ENCODE results near the gene IRF3. TPM values are rescaled to one million over a fixed set of nuclear protein-coding genes. Genes with fewer than 3 reads are reported as not detected.
"Not testable (repeated sequence)": the region's sequence is repeated elsewhere in the genome, so short reads cannot be mapped to it uniquely, and the experiment has no call there.

Gene IRF3
- total RNA-seq, 1 donor from 2014 or later, result 40.1 TPM

- Mint-ChIP-seq H3K36me3 (ENCODE audit: unreplicated experiment) (no peaks in the 10 kb centered on the region), H3K9me3 (ENCODE audit: unreplicated experiment) (peaks cover 3% of the 10 kb centered on the region), H3K27ac (ENCODE audit: unreplicated experiment) (no peak overlapping the region), H3K4me1 (ENCODE audit: low read depth, unreplicated experiment) (no peaks in the 10 kb centered on the region), H3K27me3 (ENCODE audit: unreplicated experiment) (no peaks in the 10 kb centered on the region), H3K4me3 (ENCODE audit: unreplicated experiment) (no peak overlapping the region)
- DNase-seq, result no peak
- TF ChIP-seq CTCF (IDR thresholded peaks at IDR 0.05; ENCODE audit: partially characterized antibody, unreplicated experiment), result no peak
Observed at GRCh38 chr19:49624967-49625910, 40.4 kb downstream of the IRF3 start.

- not testable (repeated sequence) for H3K27ac Mint-ChIP-seq (ENCODE audit: unreplicated experiment); H3K27me3 Mint-ChIP-seq (ENCODE audit: unreplicated experiment); H3K4me3 Mint-ChIP-seq (ENCODE audit: unreplicated experiment); H3K36me3 Mint-ChIP-seq (ENCODE audit: unreplicated experiment); H3K9me3 Mint-ChIP-seq (ENCODE audit: unreplicated experiment); DNase-seq
- H3K4me1 Mint-ChIP-seq (ENCODE audit: low read depth, unreplicated experiment), result peaks cover 12% of the 10 kb centered on the region
Observed at GRCh38 chr19:49617860-49618259, 47.8 kb downstream of the IRF3 start.

GRCh38 chr19:49616945-49617344, 48.7 kb downstream of the IRF3 start:
- Mint-ChIP-seq H3K27me3 (ENCODE audit: unreplicated experiment) (peaks cover 9% of the 10 kb centered on the region), H3K9me3 (ENCODE audit: unreplicated experiment) (no peaks in the 10 kb centered on the region), H3K27ac (ENCODE audit: unreplicated experiment) (no peak overlapping the region), H3K4me3 (ENCODE audit: unreplicated experiment) (no peak overlapping the region), H3K36me3 (ENCODE audit: unreplicated experiment) (no peaks in the 10 kb centered on the region), H3K4me1 (ENCODE audit: low read depth, unreplicated experiment) (peaks cover 12% of the 10 kb centered on the region)
- TF ChIP-seq CTCF (IDR thresholded peaks at IDR 0.05; ENCODE audit: partially characterized antibody, unreplicated experiment), result no peak
- DNase-seq, result no peak

- no peaks in the 10 kb centered on the region for H3K9me3 Mint-ChIP-seq (ENCODE audit: unreplicated experiment)
- H3K36me3 Mint-ChIP-seq (ENCODE audit: unreplicated experiment), result no peaks in the 10 kb centered on the region
Observed at GRCh38 chr19:49616532-49616931, 49.1 kb downstream of the IRF3 start.

GRCh38 chr19:49615861-49616260, 49.8 kb downstream of the IRF3 start:
- H3K27ac Mint-ChIP-seq (ENCODE audit: unreplicated experiment), result no peak overlapping the region
- H3K27me3 Mint-ChIP-seq (ENCODE audit: unreplicated experiment), result peaks cover 9% of the 10 kb centered on the region
- no peak for DNase-seq
- no peak overlapping the region for H3K4me3 Mint-ChIP-seq (ENCODE audit: unreplicated experiment)
- peaks cover 12% of the 10 kb centered on the region for H3K4me1 Mint-ChIP-seq (ENCODE audit: low read depth, unreplicated experiment)
- H3K9me3 Mint-ChIP-seq (ENCODE audit: unreplicated experiment), result no peaks in the 10 kb centered on the region
- no peak for TF ChIP-seq CTCF (IDR thresholded peaks at IDR 0.05; ENCODE audit: partially characterized antibody, unreplicated experiment)
- no peaks in the 10 kb centered on the region for H3K36me3 Mint-ChIP-seq (ENCODE audit: unreplicated experiment)

More at GRCh38 chr19:49616532-49616931, 49.1 kb downstream of the IRF3 start:
- Mint-ChIP-seq H3K27ac (ENCODE audit: unreplicated experiment) (no peak overlapping the region), H3K27me3 (ENCODE audit: unreplicated experiment) (peaks cover 9% of the 10 kb centered on the region), H3K4me1 (ENCODE audit: low read depth, unreplicated experiment) (peaks cover 12% of the 10 kb centered on the region), H3K4me3 (ENCODE audit: unreplicated experiment) (no peak overlapping the region)
- TF ChIP-seq CTCF (IDR thresholded peaks at IDR 0.05; ENCODE audit: partially characterized antibody, unreplicated experiment), result no peak
- no peak for DNase-seq
